ENCODE measurements around the gene ABHD18.

Gene ABHD18

GRCh38 chr4:128068918-128069317, 103.7 kb downstream of the ABHD18 start:
- peak; percentile 3 for DNase-seq (ENCODE audit: low read depth)

GRCh38 chr4:128076464-128076863, 111.3 kb downstream of the ABHD18 start:
- DNase-seq (ENCODE audit: low read depth), result no peak

All from GM04504 (cell line).